Stomach (tissue), 9 donors: Measurements from ENCODE around the gene PLCB1. TPM values are rescaled to one million over a fixed set of nuclear protein-coding genes. Genes with fewer than 3 reads are reported as not detected.

Experiments
- DNase-seq, 2 donors: peaks; one replicate each; pipeline versions ENCODE4 v3.0.0 to v3.0.0-alpha.2; 2013 to 2019
- H3K27ac ChIP-seq, 5 donors: fragments of 200-600 bp in 4 of 5; sonication (generic) in 4 of 5; one replicate each; pipeline ENCODE4 v1.5.1; 2013 to 2019; ENCODE audit warnings: mild to moderate bottlenecking in 1 of 5, moderate library complexity in 1 of 5
- H3K27me3 ChIP-seq, 3 donors: fragments of 200-600 bp; sonication (generic); one replicate each; pipeline ENCODE4 v1.5.1; 2017 to 2019; ENCODE audit warnings: mixed run types in 1 of 3
- H3K36me3 ChIP-seq, 4 donors: fragments of 200-600 bp; sonication (generic); 1 replicate in 3 of 4; 2 replicates in 1 of 4; pipeline ENCODE4 v1.5.1; 2016 to 2019
- H3K4me1 ChIP-seq, 4 donors: fragments of 200-600 bp; sonication (generic); one replicate each; pipeline ENCODE4 v1.5.1; 2016 to 2019
- H3K4me3 ChIP-seq, 4 donors: fragments of 200-600 bp; sonication (generic) in 3 of 4; one replicate each; pipeline ENCODE4 v1.5.1; 2016 to 2019; ENCODE audit warnings: mild to moderate bottlenecking in 1 of 4
- H3K9me3 ChIP-seq, 4 donors: fragments of 200-600 bp; sonication (generic); one replicate each; pipeline ENCODE4 v1.5.1; 2016 to 2019
- EP300 ChIP-seq: sonication (generic); formaldehyde crosslinking; IDR thresholded peaks from one replicate; pipeline ENCODE4 v1.6.1; 2017; ENCODE audit warnings: antibody characterized with exemption
- POLR2A ChIP-seq, 4 donors: fragments of 450-650 bp; IDR thresholded peaks; one replicate each; pipeline ENCODE4 v1.6.1; 2016; ENCODE audit warnings: antibody characterized with exemption in 4 of 4, control low read depth in 2 of 4, mild to moderate bottlenecking in 1 of 4, moderate library complexity in 1 of 4
- POLR2AphosphoS5 ChIP-seq, 3 donors: sonication (generic); formaldehyde crosslinking; IDR thresholded peaks; one replicate each; pipeline ENCODE4 v1.6.1; 2016; ENCODE audit warnings: antibody characterized with exemption in 3 of 3
- WGBS, 5 donors: extraction: QIAGEN DNeasy Blood & Tissue Kit in 3 of 5; methylation state at CpG; one replicate each; pipeline versions ENCODE4 v1.1.5 to v1.1.7; 2013 to 2018; 5-methylcytosine and 5-hydroxymethylcytosine counted together
- intact Hi-C: fragments of 100-400 bp; cut with DNase I; formaldehyde crosslinking; loops from one replicate; pipeline ENCODE4 v1.15.1; 2023; ENCODE audit warnings: low total_unique reads
- polyA plus RNA-seq, 3 donors: library from polyadenylated mRNA; stranded (reverse); fragments of 200-250 nt; gene quantifications; one replicate each; pipeline ENCODE4 v1.2.3, GENCODE V29; 2013
- total RNA-seq, 5 donors: library from RNA; depleted of rRNA; stranded (reverse); fragments of >200 nt; gene quantifications; one replicate each; pipeline versions ENCODE4 v1.1.0 to v1.2.3, GENCODE V29; 2014 to 2016
- TF ChIP-seq, protein P1 (sequence below), 7 experiments: fragments of 450-650 bp in 4 of 7; fragments of 200-600 bp in 3 of 7; sonication (generic) in 3 of 7; IDR thresholded peaks; one replicate each; pipeline ENCODE4 v1.5.1; 2016 to 2019; ENCODE audit warnings: antibody characterized with exemption in 7 of 7, control low read depth in 2 of 7, mild to moderate bottlenecking in 1 of 7
- donor health status: healthy with polysubstance abuse.
- donor health status: Bipolar disorder and iron deficiency.
- donor health status: healthy.

The PLCB1 gene
- total and polyA plus RNA-seq, 8 donors: 4.1 to 66.5 (median 11.7) TPM

DNA sequence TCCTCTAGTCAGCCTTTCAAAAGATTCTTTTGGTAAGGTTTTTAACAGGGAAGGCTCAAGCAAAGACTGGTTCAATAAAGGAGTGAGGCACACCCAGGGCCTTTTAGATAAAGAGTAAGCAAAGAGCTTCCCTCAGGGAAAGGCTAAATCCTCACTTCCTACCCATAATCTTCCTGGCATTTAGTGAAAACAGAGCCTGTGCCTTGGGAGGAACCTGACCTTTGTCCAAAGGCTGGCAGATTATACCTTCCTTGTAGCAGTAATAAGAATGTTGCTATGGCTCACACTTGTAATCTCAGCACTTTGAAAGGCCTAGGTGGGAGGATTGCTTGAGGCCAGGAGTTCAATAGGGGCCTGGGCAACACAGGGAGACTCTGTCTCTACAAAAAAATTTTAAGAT, 656.8 kb downstream of the PLCB1 start:
- Histone ChIP-seq H3K4me1 (peaks cover 0 to 10% (median 5%) of the 10 kb centered on the region in 4 donors), H3K36me3 (peaks cover 0 to 7% (median 3%) of the 10 kb centered on the region in 4 donors), H3K27ac (no peak overlapping the region), H3K27me3 (no peaks in the 10 kb centered on the region), H3K4me3 (no peak overlapping the region), H3K9me3 (no peaks in the 10 kb centered on the region)
- TF ChIP-seq, protein P1, sequence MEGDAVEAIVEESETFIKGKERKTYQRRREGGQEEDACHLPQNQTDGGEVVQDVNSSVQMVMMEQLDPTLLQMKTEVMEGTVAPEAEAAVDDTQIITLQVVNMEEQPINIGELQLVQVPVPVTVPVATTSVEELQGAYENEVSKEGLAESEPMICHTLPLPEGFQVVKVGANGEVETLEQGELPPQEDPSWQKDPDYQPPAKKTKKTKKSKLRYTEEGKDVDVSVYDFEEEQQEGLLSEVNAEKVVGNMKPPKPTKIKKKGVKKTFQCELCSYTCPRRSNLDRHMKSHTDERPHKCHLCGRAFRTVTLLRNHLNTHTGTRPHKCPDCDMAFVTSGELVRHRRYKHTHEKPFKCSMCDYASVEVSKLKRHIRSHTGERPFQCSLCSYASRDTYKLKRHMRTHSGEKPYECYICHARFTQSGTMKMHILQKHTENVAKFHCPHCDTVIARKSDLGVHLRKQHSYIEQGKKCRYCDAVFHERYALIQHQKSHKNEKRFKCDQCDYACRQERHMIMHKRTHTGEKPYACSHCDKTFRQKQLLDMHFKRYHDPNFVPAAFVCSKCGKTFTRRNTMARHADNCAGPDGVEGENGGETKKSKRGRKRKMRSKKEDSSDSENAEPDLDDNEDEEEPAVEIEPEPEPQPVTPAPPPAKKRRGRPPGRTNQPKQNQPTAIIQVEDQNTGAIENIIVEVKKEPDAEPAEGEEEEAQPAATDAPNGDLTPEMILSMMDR (IDR thresholded peaks at IDR 0.05): no peak
- peak in 1 of 3 donors; percentile 9 for TF ChIP-seq POLR2AphosphoS5 (IDR thresholded peaks at IDR 0.05)
- intact Hi-C loops: loop anchor here (10.0 kb wide), 1 partner anchor 576 kb away; no protein-coding TSS in a partner anchor
- peak in 1 of 2 donors; percentile 43 for DNase-seq

DNA sequence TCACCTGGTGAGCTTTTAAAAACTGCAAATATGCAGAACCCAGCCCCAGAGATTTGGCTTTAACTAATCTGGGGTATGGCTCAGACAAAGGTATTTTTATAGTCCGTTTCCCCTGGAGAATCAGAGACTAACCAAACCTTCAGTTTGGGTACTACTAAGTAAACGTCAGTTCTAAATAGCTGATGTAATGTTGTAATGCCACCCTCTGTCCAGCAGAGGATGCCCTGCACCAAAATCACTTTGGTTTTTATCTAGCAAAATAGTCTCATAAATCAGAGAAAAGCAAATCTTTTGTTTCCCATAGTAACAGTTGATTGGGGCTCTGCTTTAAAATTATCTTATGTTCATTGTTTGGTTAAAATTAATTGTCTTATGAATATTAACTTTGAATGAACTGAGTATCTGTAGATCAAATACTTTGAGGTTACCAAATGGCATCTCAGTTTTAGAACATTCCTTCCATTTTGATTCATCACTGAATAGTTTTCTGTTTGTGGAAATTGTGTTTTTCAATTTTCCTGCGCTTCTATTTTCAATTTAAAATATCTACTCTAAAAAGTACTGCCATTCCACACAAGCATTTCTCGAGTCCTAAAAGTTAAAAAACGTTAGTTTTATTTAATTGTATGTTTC, 658.5 kb downstream of the PLCB1 start:
- H3K27ac ChIP-seq: peak overlapping the region in 3 of 5 donors; percentile 1 to 36 (median 20)
- 49 to 58% (median 52%) methylated on average over 5 of the region's 5 CpGs for WGBS, 5 donors

DNA sequence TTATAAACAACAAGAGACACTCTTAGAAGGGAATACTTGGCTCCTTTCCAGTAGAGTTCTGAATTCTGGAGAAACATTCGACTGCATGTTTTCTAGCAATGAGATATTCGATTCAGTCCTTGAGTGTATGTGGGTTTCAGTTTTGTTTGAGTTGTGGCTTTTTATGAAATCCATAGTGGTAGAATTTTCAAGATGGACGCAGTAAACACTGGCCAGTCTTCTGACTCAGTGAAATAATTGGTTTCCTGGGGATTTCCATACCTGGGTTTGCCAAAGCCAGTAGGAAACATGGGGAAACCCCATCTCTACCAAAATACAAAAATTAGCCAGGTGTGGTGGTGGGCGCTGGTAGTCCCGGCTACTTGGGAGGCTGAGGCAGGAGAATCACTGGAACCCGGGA, 663.3 kb downstream of the PLCB1 start:
- no peak overlapping the region for H3K4me3 ChIP-seq
- peaks cover 0 to 3% (median 0%) of the 10 kb centered on the region in 4 donors for H3K36me3 ChIP-seq
- H3K9me3 ChIP-seq: no peaks in the 10 kb centered on the region
- WGBS, 5 donors: 79 to 89% (median 85%) methylated on average over 6 of the region's 6 CpGs
- DNase-seq: peak in 1 of 2 donors; percentile 19
- no peak overlapping the region for H3K27ac ChIP-seq
- peaks cover 0 to 6% (median 3%) of the 10 kb centered on the region in 4 donors for H3K4me1 ChIP-seq
- H3K27me3 ChIP-seq: no peaks in the 10 kb centered on the region
- intact Hi-C loops: no loop called here
- TF ChIP-seq, protein P1 (IDR thresholded peaks at IDR 0.05): no peak
- TF ChIP-seq POLR2A (IDR thresholded peaks at IDR 0.05): no peak
- TF ChIP-seq POLR2AphosphoS5 (IDR thresholded peaks at IDR 0.05): no peak
- no peak for TF ChIP-seq EP300

More for the DNA sequence above, 658.5 kb downstream of the PLCB1 start:
- TF ChIP-seq, protein P1 (IDR thresholded peaks at IDR 0.05): peak in 5 of 7 experiments; percentile 73 to 96 (median 91)
- TF ChIP-seq POLR2A (IDR thresholded peaks at IDR 0.05): no peak
- TF ChIP-seq EP300: no peak
- TF ChIP-seq POLR2AphosphoS5 (IDR thresholded peaks at IDR 0.05): peak in 1 of 3 donors; percentile 6
- Histone ChIP-seq H3K4me1 (peaks cover 0 to 10% (median 5%) of the 10 kb centered on the region in 4 donors), H3K36me3 (peaks cover 0 to 7% (median 3%) of the 10 kb centered on the region in 4 donors), H3K9me3 (no peaks in the 10 kb centered on the region), H3K4me3 (no peak overlapping the region), H3K27me3 (no peaks in the 10 kb centered on the region)
- intact Hi-C loops: no loop called here
- DNase-seq: peak; percentile 36 to 75

DNA sequence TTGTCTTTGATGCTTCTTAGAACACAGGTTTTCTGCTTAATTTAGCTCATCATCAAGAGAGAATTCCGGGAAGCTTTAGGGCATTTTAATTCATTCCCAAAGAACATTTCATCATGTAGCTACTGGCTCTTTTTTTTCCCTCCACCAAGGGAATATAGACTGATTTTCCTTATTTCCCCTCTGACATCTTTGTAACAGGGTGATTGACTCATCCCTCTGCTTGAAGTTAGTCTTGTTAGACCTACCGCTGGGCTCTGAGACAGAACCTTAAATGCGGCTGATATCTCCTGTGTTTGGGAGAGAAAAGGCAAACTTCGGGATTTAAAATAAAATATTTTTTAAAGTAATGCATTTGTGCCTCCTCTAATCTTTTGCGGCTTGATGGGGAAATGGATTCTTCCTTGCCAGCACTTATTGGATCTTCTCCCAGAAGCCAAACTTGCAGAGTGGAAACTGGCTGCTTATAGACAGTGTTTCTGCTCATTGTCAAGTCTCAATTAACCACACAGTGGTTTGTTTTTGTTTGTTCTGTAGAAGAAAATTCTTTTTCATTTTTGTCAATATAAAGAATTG, 664.1 kb downstream of the PLCB1 start:
- intact Hi-C loops: no loop called here
- H3K27ac ChIP-seq: no peak overlapping the region
- TF ChIP-seq, protein P1 (IDR thresholded peaks at IDR 0.05): no peak
- no peak for TF ChIP-seq POLR2AphosphoS5 (IDR thresholded peaks at IDR 0.05)
- no peak for TF ChIP-seq POLR2A (IDR thresholded peaks at IDR 0.05)
- TF ChIP-seq EP300: no peak
- 38 to 70% (median 46%) methylated on average over 5 of the region's 5 CpGs for WGBS, 5 donors
- no peak overlapping the region for H3K4me3 ChIP-seq
- no peaks in the 10 kb centered on the region for H3K9me3 ChIP-seq
- peak in 1 of 2 donors; percentile 61 for DNase-seq
- no peaks in the 10 kb centered on the region for H3K27me3 ChIP-seq
- H3K4me1 ChIP-seq: peaks cover 0 to 6% (median 0%) of the 10 kb centered on the region in 4 donors
- H3K36me3 ChIP-seq: peaks cover 0 to 3% (median 0%) of the 10 kb centered on the region in 4 donors
